H1 (cell line): ENCODE data around the gene CCDC171. TPM values are rescaled to one million over a fixed set of nuclear protein-coding genes. Genes with fewer than 3 reads are reported as not detected.

Experiments used
- JUND ChIP-seq: IDR thresholded peaks from 2 replicates; pipeline ENCODE4 v1.6.1; 2011; ENCODE audit warnings: mild to moderate bottlenecking, improper control_type of control experiment, low read length
- KDM4A ChIP-seq: IDR thresholded peaks from one replicate; pipeline ENCODE4 v1.7.1; 2012; ENCODE audit warnings: low read depth, mild to moderate bottlenecking, moderate library complexity, low read length, inconsistent platforms; ENCODE audit not compliant: severe bottlenecking
- NRF1 ChIP-seq: IDR thresholded peaks from 2 replicates; pipeline ENCODE4 v1.6.1; 2011; ENCODE audit warnings: mild to moderate bottlenecking, low read depth, low read length, improper control_type of control experiment
- SRF ChIP-seq: IDR thresholded peaks from 2 replicates; pipeline ENCODE4 v1.6.1; 2011; ENCODE audit warnings: mild to moderate bottlenecking, low read depth, low read length, moderate library complexity
- TEAD4 ChIP-seq: IDR thresholded peaks from 2 replicates; pipeline ENCODE4 v1.6.1; 2012; ENCODE audit warnings: low read depth, low read length, inconsistent platforms, mixed read lengths
- polyA plus RNA-seq, 7 experiments: library from polyadenylated mRNA; depleted of rRNA in 3 of 7; stranded (reverse) in 5 of 7; unstranded in 2 of 7; fragments of >200 nt in 5 of 7; fragments of 200-250 nt in 2 of 7; gene quantifications; 1 replicate in 5 of 7; 2 replicates in 1 of 7; 4 replicates in 1 of 7; pipeline versions ENCODE4 v1.2.1 to v1.2.3, GENCODE V29; 2011 to 2013; ENCODE audit warnings: missing spikeins in 2 of 7, mixed read lengths in 2 of 7
- total RNA-seq: library from RNA; stranded (reverse); fragmentation: NEBNext Ultra II Directional; extraction: Animal tissue kit (Norgen Biotek cat#: 25700); gene quantifications from 2 replicates; pipeline ENCODE4 v1.2.1, GENCODE V29; 2021
- TF ChIP-seq, protein P1 (sequence below): IDR thresholded peaks from 2 replicates; pipeline ENCODE4 v1.6.1; 2012; ENCODE audit warnings: inconsistent platforms

The CCDC171 gene
- total and polyA plus RNA-seq, 2 of the 8 experiments (the other 6 are each of a cell fraction or from before 2014, with no cell fraction given) = 0.83 to 2.3 TPM

DNA sequence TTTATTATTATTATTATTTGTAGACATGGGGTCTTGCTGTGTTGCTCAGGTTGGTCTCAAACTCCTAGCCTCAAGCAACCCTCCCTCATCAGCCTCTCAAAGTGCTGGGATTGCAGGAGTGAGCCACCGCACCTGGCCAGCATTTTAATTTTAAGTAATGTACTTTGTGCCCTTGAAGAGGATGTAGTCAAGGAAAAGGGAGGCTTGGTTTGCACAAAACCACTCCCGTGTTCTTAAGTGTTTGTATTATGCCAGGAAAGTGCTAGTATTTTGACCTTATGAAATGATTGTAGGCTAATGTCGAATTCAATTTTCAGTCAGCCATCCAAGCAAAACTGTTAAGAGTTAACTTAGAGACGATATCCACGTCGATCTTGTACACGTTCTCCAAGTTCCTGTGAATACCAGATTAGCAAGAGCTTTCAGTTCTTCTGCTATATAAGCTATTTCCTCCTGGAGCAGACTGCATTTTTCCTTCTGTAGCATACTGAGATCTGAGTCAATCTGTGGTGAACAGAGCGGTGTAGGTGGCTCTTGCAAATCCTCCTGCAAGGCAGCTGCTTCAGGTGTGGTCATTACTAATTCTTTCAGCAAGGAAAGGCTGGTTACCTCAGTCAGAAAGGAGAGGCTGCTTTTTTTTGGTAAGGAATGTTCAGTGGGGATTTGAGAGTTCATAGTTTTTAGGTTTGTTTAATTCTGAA, 23.7 kb downstream of the CCDC171 start (continued):
- TF ChIP-seq KDM4A (no peak), SRF (no peak), NRF1 (no peak), TEAD4 (no peak), JUND (no peak)
- TF ChIP-seq, protein P1, sequence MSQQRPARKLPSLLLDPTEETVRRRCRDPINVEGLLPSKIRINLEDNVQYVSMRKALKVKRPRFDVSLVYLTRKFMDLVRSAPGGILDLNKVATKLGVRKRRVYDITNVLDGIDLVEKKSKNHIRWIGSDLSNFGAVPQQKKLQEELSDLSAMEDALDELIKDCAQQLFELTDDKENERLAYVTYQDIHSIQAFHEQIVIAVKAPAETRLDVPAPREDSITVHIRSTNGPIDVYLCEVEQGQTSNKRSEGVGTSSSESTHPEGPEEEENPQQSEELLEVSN = no peak
